Activated CD4-positive, alpha-beta T cell treated with anti-CD3 and anti-CD28 coated beads, Interleukin-2, amount 10 ng/mL, durations not matched to agents 7 days and 5 days (primary cell): ENCODE data around the gene SPACA4. TPM values are rescaled to one million over a fixed set of nuclear protein-coding genes. Genes with fewer than 3 reads are reported as not detected.
"Not testable (repeated sequence)": the region's sequence is repeated elsewhere in the genome, so short reads cannot be mapped to it uniquely, and the experiment has no call there.

Source experiments
- CTCF ChIA-PET: fragments of 350-600 bp; sonication (Branson Sonifier 250); formaldehyde crosslinking; loops from one replicate; lab custom pipeline; 2021; ENCODE audit warnings: antibody characterized with exemption; lab: Charles Lee
- POLR2A ChIA-PET: fragments of 350-600 bp; sonication (Branson Sonifier 250); formaldehyde crosslinking; loops from one replicate; lab custom pipeline; 2021; ENCODE audit warnings: antibody characterized with exemption; lab: Charles Lee
- DNase-seq: peaks from one replicate; pipeline ENCODE4 v3.0.0-alpha.2; 2020
- H3K27ac Mint-ChIP-seq: one replicate; pipeline ENCODE4 v1.8.0; 2021; ENCODE audit warnings: mild to moderate bottlenecking, moderate library complexity, mixed read lengths
- H3K27me3 Mint-ChIP-seq: one replicate; pipeline ENCODE4 v1.8.0; 2021; ENCODE audit warnings: mixed read lengths
- H3K36me3 Mint-ChIP-seq: one replicate; pipeline ENCODE4 v1.8.0; 2021; ENCODE audit warnings: low read depth, mixed read lengths
- H3K4me1 Mint-ChIP-seq: one replicate; pipeline ENCODE4 v1.8.0; 2021; ENCODE audit warnings: mixed read lengths
- H3K4me3 Mint-ChIP-seq: one replicate; pipeline ENCODE4 v1.8.0; 2021; ENCODE audit warnings: mild to moderate bottlenecking, moderate library complexity, mixed read lengths
- H3K9me3 Mint-ChIP-seq: one replicate; pipeline ENCODE4 v1.8.0; 2021; ENCODE audit warnings: mixed read lengths
- total RNA-seq, 2 experiments: library from RNA; stranded (reverse); gene quantifications; one replicate each; pipeline ENCODE4 v1.2.3, GENCODE V29; 2021

SPACA4 gene
- total RNA-seq, 2 experiments from 2014 or later: not detected

DNA sequence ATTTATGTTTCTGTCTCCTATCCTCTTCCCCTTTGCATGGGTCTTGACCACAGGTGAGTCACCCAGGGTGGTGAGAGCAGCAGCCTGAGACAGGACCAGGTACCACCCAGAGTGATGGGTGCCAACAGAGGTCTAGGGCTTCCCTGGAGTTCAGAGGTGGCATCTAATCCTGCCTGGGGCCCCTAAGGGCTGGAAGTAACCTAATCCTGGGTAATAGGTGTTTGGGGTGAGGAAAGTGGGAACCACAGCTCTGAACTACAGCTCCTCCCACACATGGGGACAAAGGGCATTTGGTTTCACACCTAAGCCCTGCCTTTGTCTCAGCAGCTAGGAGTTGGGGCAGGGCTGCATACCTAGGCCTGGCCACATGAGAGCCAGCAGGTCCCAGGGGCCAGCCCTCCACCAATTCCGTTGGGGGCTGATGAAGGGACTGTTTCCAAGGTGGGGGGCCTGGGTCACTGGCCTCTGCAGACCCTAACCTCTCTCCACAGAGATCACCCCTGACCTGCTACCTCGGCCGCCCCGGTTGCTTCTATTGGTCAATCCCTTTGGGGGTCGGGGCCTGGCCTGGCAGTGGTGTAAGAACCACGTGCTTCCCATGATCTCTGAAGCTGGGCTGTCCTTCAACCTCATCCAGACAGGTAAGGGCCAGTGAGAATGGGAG, 20.8 kb downstream of the SPACA4 start:
- ChIA-PET CTCF (no interaction called here), POLR2A (no interaction called here)
- Mint-ChIP-seq H3K4me1 (peaks cover 48% of the 10 kb centered on the region), H3K27ac (no peak overlapping the region), H3K27me3 (no peaks in the 10 kb centered on the region), H3K36me3 (peaks cover 20% of the 10 kb centered on the region), H3K4me3 (no peak overlapping the region), H3K9me3 (no peaks in the 10 kb centered on the region)
- no peak for DNase-seq

DNA sequence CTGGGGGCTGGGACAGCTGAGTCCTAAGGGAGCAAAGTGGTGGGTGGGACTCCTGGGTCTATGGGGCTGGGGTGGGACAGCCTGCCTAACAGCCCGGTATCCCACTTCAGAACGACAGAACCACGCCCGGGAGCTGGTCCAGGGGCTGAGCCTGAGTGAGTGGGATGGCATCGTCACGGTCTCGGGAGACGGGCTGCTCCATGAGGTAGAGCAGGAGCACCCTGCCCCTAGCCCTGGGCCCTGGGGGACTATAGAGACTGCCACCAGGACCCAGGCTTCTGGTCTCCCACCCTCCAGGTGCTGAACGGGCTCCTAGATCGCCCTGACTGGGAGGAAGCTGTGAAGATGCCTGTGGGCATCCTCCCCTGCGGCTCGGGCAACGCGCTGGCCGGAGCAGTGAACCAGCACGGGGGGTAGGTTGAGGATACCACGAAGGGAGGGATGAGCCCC, 21.3 kb downstream of the SPACA4 start:
- CTCF ChIA-PET: no interaction called here
- peaks cover 22% of the 10 kb centered on the region for H3K36me3 Mint-ChIP-seq
- no peak overlapping the region for H3K27ac Mint-ChIP-seq
- H3K4me1 Mint-ChIP-seq: peaks cover 51% of the 10 kb centered on the region
- no peak for DNase-seq
- H3K9me3 Mint-ChIP-seq: no peaks in the 10 kb centered on the region
- no peaks in the 10 kb centered on the region for H3K27me3 Mint-ChIP-seq
- H3K4me3 Mint-ChIP-seq: no peak overlapping the region
- POLR2A ChIA-PET: no interaction called here

DNA sequence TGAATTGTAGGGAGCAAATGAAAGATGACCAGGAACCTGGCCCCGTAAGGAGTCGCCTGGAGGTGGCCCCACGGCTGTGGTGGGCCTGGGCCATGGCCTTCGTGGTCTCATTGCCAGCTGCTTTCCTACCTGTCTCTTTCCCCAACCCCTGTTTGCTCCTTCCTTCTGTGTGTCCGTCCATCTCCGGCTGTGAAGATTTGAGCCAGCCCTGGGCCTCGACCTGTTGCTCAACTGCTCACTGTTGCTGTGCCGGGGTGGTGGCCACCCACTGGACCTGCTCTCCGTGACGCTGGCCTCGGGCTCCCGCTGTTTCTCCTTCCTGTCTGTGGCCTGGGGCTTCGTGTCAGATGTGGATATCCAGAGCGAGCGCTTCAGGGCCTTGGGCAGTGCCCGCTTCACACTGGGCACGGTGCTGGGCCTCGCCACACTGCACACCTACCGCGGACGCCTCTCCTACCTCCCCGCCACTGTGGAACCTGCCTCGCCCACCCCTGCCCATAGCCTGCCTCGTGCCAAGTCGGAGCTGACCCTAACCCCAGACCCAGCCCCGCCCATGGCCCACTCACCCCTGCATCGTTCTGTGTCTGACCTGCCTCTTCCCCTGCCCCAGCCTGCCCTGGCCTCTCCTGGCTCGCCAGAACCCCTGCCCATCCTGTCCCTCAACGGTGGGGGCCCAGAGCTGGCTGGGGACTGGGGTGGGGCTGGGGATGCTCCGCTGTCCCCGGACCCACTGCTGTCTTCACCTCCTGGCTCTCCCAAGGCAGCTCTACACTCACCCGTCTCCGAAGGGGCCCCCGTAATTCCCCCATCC, 22.1 kb downstream of the SPACA4 start:
- ChIA-PET POLR2A (no interaction called here), CTCF (interaction anchor here (0.5 to 1.2 kb wide), 3 partner anchors 18 to 28 kb away, joined by 3 to 4 read pairs (median 3); partner anchors contain the start of gene CA11)
- Mint-ChIP-seq H3K27ac (no peak overlapping the region), H3K4me1 (peaks cover 52% of the 10 kb centered on the region), H3K36me3 (peaks cover 18% of the 10 kb centered on the region), H3K27me3 (no peaks in the 10 kb centered on the region), H3K4me3 (no peak overlapping the region), H3K9me3 (no peaks in the 10 kb centered on the region)
- no peak for DNase-seq

DNA sequence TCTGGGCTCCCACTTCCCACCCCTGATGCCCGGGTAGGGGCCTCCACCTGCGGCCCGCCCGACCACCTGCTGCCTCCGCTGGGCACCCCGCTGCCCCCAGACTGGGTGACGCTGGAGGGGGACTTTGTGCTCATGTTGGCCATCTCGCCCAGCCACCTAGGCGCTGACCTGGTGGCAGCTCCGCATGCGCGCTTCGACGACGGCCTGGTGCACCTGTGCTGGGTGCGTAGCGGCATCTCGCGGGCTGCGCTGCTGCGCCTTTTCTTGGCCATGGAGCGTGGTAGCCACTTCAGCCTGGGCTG, 22.7 kb downstream of the SPACA4 start:
- peaks cover 52% of the 10 kb centered on the region for H3K4me1 Mint-ChIP-seq
- H3K4me3 Mint-ChIP-seq: no peak overlapping the region
- peaks cover 16% of the 10 kb centered on the region for H3K36me3 Mint-ChIP-seq
- H3K27me3 Mint-ChIP-seq: no peaks in the 10 kb centered on the region
- no peak for DNase-seq
- H3K9me3 Mint-ChIP-seq: no peaks in the 10 kb centered on the region
- H3K27ac Mint-ChIP-seq: no peak overlapping the region
- POLR2A ChIA-PET: no interaction called here
- CTCF ChIA-PET: interaction anchor here (1.1 to 1.2 kb wide), 2 partner anchors 17 to 29 kb away, joined by 3 read pairs; partner anchors contain the start of gene CA11

DNA sequence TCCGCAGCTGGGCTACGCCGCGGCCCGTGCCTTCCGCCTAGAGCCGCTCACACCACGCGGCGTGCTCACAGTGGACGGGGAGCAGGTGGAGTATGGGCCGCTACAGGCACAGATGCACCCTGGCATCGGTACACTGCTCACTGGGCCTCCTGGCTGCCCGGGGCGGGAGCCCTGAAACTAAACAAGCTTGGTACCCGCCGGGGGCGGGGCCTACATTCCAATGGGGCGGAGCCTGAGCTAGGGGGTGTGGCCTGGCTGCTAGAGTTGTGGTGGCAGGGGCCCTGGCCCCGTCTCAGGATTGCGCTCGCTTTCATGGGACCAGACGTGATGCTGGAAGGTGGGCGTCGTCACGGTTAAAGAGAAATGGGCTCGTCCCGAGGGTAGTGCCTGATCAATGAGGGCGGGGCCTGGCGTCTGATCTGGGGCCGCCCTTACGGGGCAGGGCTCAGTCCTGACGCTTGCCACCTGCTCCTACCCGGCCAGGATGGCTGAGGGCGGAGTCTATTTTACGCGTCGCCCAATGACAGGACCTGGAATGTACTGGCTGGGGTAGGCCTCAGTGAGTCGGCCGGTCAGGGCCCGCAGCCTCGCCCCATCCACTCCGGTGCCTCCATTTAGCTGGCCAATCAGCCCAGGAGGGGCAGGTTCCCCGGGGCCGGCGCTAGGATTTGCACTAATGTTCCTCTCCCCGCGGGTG, 23.2 kb downstream of the SPACA4 start:
- ChIA-PET POLR2A (no interaction called here), CTCF (interaction anchor here (1.0 to 1.1 kb wide), 2 partner anchors 9 to 17 kb away, joined by 3 to 6 read pairs; partner anchors contain the start of gene CA11)
- H3K4me3 Mint-ChIP-seq: no peak overlapping the region
- no peak for DNase-seq
- no peaks in the 10 kb centered on the region for H3K27me3 Mint-ChIP-seq
- H3K36me3 Mint-ChIP-seq: peaks cover 17% of the 10 kb centered on the region
- H3K27ac Mint-ChIP-seq: no peak overlapping the region
- H3K9me3 Mint-ChIP-seq: no peaks in the 10 kb centered on the region
- H3K4me1 Mint-ChIP-seq: peaks cover 53% of the 10 kb centered on the region

DNA sequence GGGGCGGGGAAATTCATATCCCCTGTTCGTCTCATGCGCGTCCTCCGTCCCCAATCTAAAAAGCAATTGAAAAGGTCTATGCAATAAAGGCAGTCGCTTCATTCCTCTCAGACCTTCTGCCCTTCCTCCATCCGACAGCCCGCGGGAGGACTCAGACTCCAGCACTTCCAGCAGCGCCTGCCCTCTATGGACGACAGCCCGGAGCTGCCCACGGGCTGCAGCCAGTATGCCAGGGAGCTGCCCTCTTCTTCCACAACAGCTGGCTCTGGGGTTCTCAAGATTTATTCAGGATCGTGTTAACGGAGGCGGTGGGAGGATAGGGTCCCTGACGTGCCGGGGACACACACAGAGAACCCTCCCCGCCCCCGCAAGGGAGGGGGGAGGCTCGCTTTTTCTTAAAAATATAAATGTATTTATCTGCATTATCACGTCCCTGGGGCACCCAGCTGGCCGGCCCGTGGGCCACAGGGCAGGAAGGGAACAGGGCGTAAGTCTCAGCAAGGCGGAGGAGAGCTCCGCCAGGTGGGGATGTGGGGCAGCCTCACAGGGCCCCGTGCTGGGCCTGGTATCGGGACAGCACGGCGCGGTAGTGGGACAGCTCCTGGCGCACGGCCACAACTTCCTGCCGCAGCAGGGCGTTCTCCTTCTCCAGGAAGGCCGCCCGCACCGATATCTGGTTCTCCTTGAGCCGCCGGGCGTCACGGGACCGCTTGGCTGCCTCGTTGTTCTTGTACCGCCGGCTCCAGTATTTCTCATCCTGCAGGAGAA, 23.9 kb downstream of the SPACA4 start:
- POLR2A ChIA-PET: no interaction called here
- DNase-seq: no peak
- no peak overlapping the region for H3K4me3 Mint-ChIP-seq
- no peaks in the 10 kb centered on the region for H3K27me3 Mint-ChIP-seq
- H3K9me3 Mint-ChIP-seq: no peaks in the 10 kb centered on the region
- H3K36me3 Mint-ChIP-seq: peaks cover 17% of the 10 kb centered on the region
- H3K27ac Mint-ChIP-seq: peak overlapping the region; percentile 80
- CTCF ChIA-PET: interaction anchor here (1.0 to 1.3 kb wide), 2 partner anchors 10 to 11 kb away, joined by 3 to 6 read pairs; no protein-coding TSS in a partner anchor
- peaks cover 51% of the 10 kb centered on the region for H3K4me1 Mint-ChIP-seq

DNA sequence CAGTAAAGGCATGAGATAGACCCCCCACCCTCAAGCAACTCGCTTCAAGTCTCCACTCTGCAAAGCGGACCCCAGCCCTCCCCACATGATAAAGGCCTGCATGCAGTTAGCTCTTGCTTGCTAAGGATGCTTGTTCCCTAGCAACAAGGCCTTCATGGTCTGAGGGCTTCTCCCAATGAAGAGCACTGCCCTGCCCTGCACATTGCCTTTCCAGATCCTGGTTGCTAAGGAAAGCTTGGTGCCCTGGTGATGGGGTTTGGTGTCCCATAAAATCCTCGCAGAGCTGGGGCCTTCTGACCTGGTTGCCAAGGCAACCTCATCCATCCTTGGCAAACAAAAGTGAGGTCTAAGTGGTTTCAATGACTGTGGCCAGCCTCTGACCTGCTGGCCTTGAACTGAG, 24.7 kb downstream of the SPACA4 start:
- CTCF ChIA-PET: interaction anchor here (0.7 to 1.3 kb wide), 2 partner anchors 10 to 22 kb away, joined by 3 read pairs; no protein-coding TSS in a partner anchor
- H3K9me3 Mint-ChIP-seq: no peaks in the 10 kb centered on the region
- POLR2A ChIA-PET: no interaction called here
- peaks cover 17% of the 10 kb centered on the region for H3K36me3 Mint-ChIP-seq
- H3K4me1 Mint-ChIP-seq: peaks cover 52% of the 10 kb centered on the region
- H3K27me3 Mint-ChIP-seq: no peaks in the 10 kb centered on the region
- H3K27ac Mint-ChIP-seq: no peak overlapping the region
- no peak overlapping the region for H3K4me3 Mint-ChIP-seq
- DNase-seq: no peak

DNA sequence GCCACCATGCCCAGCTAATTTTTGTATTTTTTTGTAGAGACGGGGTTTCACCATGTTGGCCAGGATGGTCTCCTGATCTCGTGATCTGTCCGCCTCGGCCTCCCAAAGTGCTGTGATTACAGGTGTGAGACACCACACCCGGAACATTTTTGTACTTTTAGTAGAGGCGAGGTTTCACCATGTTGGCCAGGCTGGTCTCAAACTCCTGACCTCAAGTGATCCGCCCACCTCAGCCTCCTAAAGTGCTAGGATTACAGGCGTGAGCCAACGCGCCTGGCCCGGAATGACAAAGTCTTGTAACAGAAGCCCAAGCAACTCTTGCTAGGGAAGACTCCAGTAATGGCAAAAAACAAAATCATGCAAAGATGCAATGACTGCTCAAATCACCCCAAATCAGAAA, 25.7 kb downstream of the SPACA4 start:
- H3K4me1 Mint-ChIP-seq: peaks cover 48% of the 10 kb centered on the region
- H3K27me3 Mint-ChIP-seq, POLR2A ChIA-PET, DNase-seq, H3K4me3 Mint-ChIP-seq, CTCF ChIA-PET, H3K9me3 Mint-ChIP-seq: not testable (repeated sequence)
- H3K36me3 Mint-ChIP-seq: peaks cover 17% of the 10 kb centered on the region
- peak overlapping the region; percentile 62 for H3K27ac Mint-ChIP-seq

DNA sequence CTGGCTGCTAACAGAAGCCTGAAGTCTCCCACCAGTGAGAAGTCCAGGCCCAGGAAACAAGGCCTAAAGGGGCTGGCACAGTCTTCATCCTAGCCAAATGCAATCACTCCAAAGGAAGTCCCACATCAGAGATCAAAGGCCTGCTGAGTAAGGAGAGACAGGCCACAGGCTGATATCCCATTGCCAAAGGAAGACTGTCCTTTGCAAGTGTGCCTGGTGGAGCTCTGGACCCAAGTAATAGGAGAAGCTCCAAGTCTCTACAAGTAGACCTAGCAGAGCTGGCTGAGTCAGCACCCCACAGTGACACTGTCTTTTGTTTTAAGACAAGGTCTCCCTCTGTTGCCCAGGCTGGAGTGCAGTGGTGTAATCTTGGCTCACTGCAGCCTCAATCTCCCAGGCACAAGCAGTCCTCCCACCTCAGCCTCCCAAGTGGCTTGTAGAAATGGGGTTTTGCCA, 26.2 kb downstream of the SPACA4 start:
- H3K4me3 Mint-ChIP-seq: no peak overlapping the region

DNA sequence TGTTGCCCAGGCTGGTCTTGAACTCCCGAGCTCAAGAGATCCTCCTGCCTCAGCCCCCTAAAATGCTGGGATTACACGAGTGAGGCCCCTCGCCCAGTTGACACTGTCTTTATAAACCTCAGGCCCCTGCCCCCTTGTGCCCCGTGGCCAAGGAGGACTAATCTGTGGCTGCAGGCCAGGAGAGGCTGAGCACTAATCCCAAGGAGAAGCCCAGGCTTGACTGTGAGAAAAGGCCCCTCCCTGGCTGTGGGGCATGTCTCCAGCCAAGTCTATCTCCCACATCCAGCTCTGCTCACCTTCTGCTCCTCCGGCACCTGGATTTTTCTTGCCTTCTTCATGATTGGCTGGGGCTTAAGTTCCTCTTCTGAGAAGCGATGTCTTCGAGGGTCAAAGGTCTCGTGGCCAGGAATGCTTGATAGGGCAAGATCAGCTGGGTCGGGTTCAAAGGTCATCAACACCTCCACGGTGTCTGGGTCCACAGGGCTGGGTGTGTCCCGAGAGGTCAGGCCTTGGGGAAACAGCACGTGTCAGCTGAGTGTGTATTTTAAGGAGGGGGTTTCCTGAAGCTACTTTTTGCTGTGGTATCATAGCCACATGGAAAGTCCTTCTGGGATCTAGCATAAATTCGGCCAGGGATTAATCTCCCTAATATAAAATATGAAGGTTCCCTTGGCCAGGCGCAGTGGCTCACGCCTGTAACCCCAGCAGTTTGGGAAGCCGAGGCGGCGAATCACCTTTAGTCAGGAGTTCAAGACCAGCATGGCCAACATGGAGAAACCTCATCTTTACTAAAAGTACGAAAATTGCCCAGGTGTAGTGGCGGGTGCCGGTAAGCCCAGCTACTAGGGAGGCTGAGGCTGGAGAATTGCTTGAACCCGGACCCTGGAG, 26.9 kb downstream of the SPACA4 start:
- H3K36me3 Mint-ChIP-seq: peaks cover 17% of the 10 kb centered on the region
- ChIA-PET CTCF (interaction anchor here (0.5 to 2.3 kb wide), 6 partner anchors 10 to 565 kb away, joined by 3 to 10 read pairs (median 4); partner anchors contain the start of gene CA11), POLR2A (interaction anchor here (1.0 kb wide), 1 partner anchor 12 kb away, joined by 4 read pairs; the partner anchor contains the start of gene CA11)
- DNase-seq: no peak
- H3K9me3 Mint-ChIP-seq: no peaks in the 10 kb centered on the region
- H3K4me3 Mint-ChIP-seq: no peak overlapping the region
- peaks cover 56% of the 10 kb centered on the region for H3K4me1 Mint-ChIP-seq
- peak overlapping the region; percentile 90 for H3K27ac Mint-ChIP-seq
- no peaks in the 10 kb centered on the region for H3K27me3 Mint-ChIP-seq

More for the DNA sequence above, 26.2 kb downstream of the SPACA4 start:
- CTCF ChIA-PET: interaction anchor here (0.9 to 2.3 kb wide), 3 partner anchors 9 to 13 kb away, joined by 3 to 10 read pairs (median 8); partner anchors contain the start of gene CA11
- Mint-ChIP-seq H3K4me1 (peaks cover 50% of the 10 kb centered on the region), H3K27ac (peak overlapping the region; percentile 62), H3K27me3 (no peaks in the 10 kb centered on the region), H3K36me3 (peaks cover 17% of the 10 kb centered on the region), H3K9me3 (no peaks in the 10 kb centered on the region)
- POLR2A ChIA-PET: no interaction called here
- no peak for DNase-seq

DNA sequence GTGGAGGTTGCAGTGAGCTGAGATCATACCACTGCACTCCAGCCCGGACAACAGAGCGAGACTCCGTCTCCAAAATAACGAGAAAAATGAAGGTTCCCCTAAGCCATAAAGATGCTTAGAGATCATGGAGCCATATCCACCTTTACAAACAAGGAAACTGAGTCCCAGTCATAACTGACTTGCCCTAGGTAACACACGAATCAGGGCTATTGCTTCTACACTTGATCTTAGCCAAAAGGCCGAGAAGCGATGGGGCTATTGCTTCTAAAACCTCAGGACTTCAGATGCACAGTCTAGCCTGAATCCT, 27.4 kb downstream of the SPACA4 start:
- DNase-seq: no peak
- Mint-ChIP-seq H3K27ac (peak overlapping the region; percentile 90), H3K36me3 (peaks cover 17% of the 10 kb centered on the region), H3K4me3 (peak overlapping the region; percentile 74), H3K4me1 (peaks cover 60% of the 10 kb centered on the region), H3K9me3 (peaks cover 3% of the 10 kb centered on the region), H3K27me3 (no peaks in the 10 kb centered on the region)
- ChIA-PET POLR2A (interaction anchor here (1.0 kb wide), 1 partner anchor 12 kb away, joined by 4 read pairs; the partner anchor contains the start of gene CA11), CTCF (interaction anchor here (0.5 to 2.3 kb wide), 6 partner anchors 10 to 565 kb away, joined by 3 to 10 read pairs (median 4); partner anchors contain the start of gene CA11)
